Hepatocyte (in vitro differentiated cells): ENCODE measurements around the gene GON4L.

Experiments
- EZH2 ChIP-seq: fragments of 200-600 bp; sonication (generic); IDR thresholded peaks from 2 replicates; pipeline ENCODE4 v1.6.1; 2016; ENCODE audit warnings: antibody characterized with exemption, mild to moderate bottlenecking, borderline replicate concordance
- EZH2phosphoT487 ChIP-seq: fragments of 200-600 bp; sonication (generic); IDR thresholded peaks from one replicate; pipeline ENCODE4 v1.6.1; 2018; ENCODE audit warnings: antibody characterized with exemption, mild to moderate bottlenecking, low read depth, moderate library complexity; ENCODE audit not compliant: unreplicated experiment, severe bottlenecking

DNA sequence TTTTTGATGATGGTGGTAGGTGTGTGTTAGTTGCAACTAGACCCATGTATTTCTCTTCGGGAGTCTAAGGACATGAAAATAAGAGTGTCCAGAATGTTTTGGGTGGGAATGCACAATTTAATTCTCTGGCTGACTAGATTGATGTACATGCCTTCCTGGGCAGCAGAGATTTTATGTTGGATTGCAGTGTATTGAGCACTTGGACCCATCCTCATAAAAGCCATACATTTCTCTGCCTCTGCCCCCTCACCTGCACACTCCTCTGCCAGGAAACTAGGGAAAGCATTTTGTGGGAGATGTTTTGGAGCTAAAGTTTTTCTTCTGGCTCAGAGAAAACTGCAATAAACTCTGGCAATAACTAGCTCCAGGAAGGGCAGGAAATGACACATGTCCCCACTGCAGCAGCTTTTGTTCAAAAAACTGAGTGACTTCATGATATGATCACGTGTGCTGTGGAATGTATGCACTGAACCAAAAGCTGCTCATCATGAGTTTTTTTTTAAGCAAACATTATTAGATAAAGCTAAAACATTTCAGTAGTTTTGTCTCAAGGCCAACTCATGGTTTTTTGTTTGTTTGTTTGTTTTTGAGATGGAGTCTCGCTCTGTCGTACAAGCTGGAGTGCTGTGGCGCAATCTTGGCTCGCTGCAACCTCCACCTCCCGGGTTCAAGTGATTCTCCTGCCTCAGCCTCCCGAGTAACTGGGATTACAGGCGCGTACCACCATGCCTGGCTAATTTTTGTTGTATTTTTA is 36.6 kb upstream of the GON4L start:
- no peak for TF ChIP-seq EZH2
- no peak for TF ChIP-seq EZH2phosphoT487
